CD4-positive, alpha-beta T cell (primary cell): ENCODE measurements around the gene TNS1. TPM values are rescaled to one million over a fixed set of nuclear protein-coding genes. Genes with fewer than 3 reads are reported as not detected.
"Not testable (repeated sequence)": the region's sequence is repeated elsewhere in the genome, so short reads cannot be mapped to it uniquely, and the experiment has no call there.

Experiments used
- ATAC-seq: fragments of 200-7000 bp; cut with Tn5 transposase; one replicate; pipeline ENCODE4 v1.10.0; 2022; ENCODE audit warnings: mild to moderate bottlenecking; ENCODE audit not compliant: poor library complexity
- CTCF ChIA-PET: fragments of 350-600 bp; sonication (Branson Sonifier 250); formaldehyde crosslinking; loops from one replicate; lab custom pipeline; 2021; ENCODE audit warnings: antibody characterized with exemption, inconsistent platforms; lab: Charles Lee
- POLR2A ChIA-PET: fragments of 350-600 bp; sonication (Branson Sonifier 250); formaldehyde crosslinking; loops from one replicate; lab custom pipeline; 2021; ENCODE audit warnings: antibody characterized with exemption, inconsistent platforms; lab: Charles Lee
- DNase-seq, 14 experiments: peaks; one replicate each; pipeline ENCODE4 v3.0.0-alpha.2; 2013 to 2020; ENCODE audit warnings: mixed read lengths in 2 of 14
- H3K27ac ChIP-seq, 2 donors: one replicate each; pipeline versions ENCODE4 v1.5.1 to v1.7.0; 2013; ENCODE audit warnings: low read length in 2 of 2, low read depth in 1 of 2, mild to moderate bottlenecking in 1 of 2
- H3K27me3 ChIP-seq, 2 experiments: 1 replicate in 1 of 2; 2 replicates in 1 of 2; pipeline versions ENCODE4 v1.6.1 to v1.7.0; 2013; ENCODE audit warnings: low read length in 2 of 2, control low read depth in 1 of 2, mild to moderate bottlenecking in 1 of 2, moderate library complexity in 1 of 2; ENCODE audit not compliant: insufficient read depth in 2 of 2, control insufficient read depth in 1 of 2
- H3K36me3 ChIP-seq: one replicate; pipeline ENCODE4 v1.6.1; 2013; ENCODE audit warnings: low read length, control low read depth; ENCODE audit not compliant: insufficient read depth
- H3K4me1 ChIP-seq: one replicate; pipeline ENCODE4 v1.6.1; 2013; ENCODE audit warnings: low read length, control low read depth; ENCODE audit not compliant: insufficient read depth
- H3K4me3 ChIP-seq: one replicate; pipeline ENCODE4 v1.5.1; 2013; ENCODE audit warnings: mild to moderate bottlenecking, low read length, moderate library complexity
- H3K9me3 ChIP-seq, 2 experiments: 1 replicate in 1 of 2; 2 replicates in 1 of 2; pipeline versions ENCODE4 v1.6.1 to v1.7.0; 2013; ENCODE audit warnings: low read length in 2 of 2, mild to moderate bottlenecking in 2 of 2, control low read depth in 1 of 2, moderate library complexity in 1 of 2; ENCODE audit not compliant: control insufficient read depth in 1 of 2, insufficient read depth in 1 of 2
- H3K27ac Mint-ChIP-seq: one replicate; pipeline ENCODE4 v1.8.0; 2020; ENCODE audit warnings: mixed read lengths
- H3K27me3 Mint-ChIP-seq: one replicate; pipeline ENCODE4 v1.8.0; 2021; ENCODE audit warnings: mixed read lengths
- H3K36me3 Mint-ChIP-seq: one replicate; pipeline ENCODE4 v1.8.0; 2021; ENCODE audit warnings: low read depth, mixed read lengths
- H3K4me1 Mint-ChIP-seq: one replicate; pipeline ENCODE4 v1.8.0; 2021; ENCODE audit warnings: low read depth, mixed read lengths
- H3K4me3 Mint-ChIP-seq: one replicate; pipeline ENCODE4 v1.8.0; 2020; ENCODE audit warnings: mild to moderate bottlenecking, mixed read lengths
- H3K9me3 Mint-ChIP-seq: one replicate; pipeline ENCODE4 v1.8.0; 2020; ENCODE audit warnings: mixed read lengths
- CTCF ChIP-seq: fragments of 200-600 bp; IDR thresholded peaks from one replicate; pipeline ENCODE4 v1.8.0; 2022; ENCODE audit warnings: antibody characterized with exemption, mild to moderate bottlenecking
- intact Hi-C, 2 experiments: fragments of 100-400 bp; cut with DNase I in 1 of 2; cut with micrococcal nuclease in 1 of 2; formaldehyde crosslinking; loops; one replicate each; pipeline versions ENCODE4 v1.15.1 to v1.9.0; 2023 to 2025; cut with DNase I, micrococcal nuclease
- total RNA-seq, 174 experiments: library from RNA in 2 of 174; stranded (reverse) in 2 of 174; gene quantifications; one replicate each; pipeline ENCODE4 v1.2.3 and lab custom pipeline; 2021 to 2026

The TNS1 gene
- total RNA-seq, 2 experiments from 2014 or later, result 0.25 to 0.34 TPM

- Histone ChIP-seq H3K4me3 (no peak overlapping the region), H3K9me3 (no peaks in the 10 kb centered on the region), H3K36me3 (no peaks in the 10 kb centered on the region), H3K27ac (no peak overlapping the region), H3K4me1 (no peaks in the 10 kb centered on the region), H3K27me3 (no peaks in the 10 kb centered on the region)
- POLR2A ChIA-PET, result no interaction called here
- no peak for ATAC-seq
- CTCF ChIA-PET, result no interaction called here
- H3K36me3 Mint-ChIP-seq, result no peaks in the 10 kb centered on the region
- no peaks in the 10 kb centered on the region for H3K27me3 Mint-ChIP-seq
- no peaks in the 10 kb centered on the region for H3K9me3 Mint-ChIP-seq
- H3K4me3 Mint-ChIP-seq, result no peak overlapping the region
- no peaks in the 10 kb centered on the region for H3K4me1 Mint-ChIP-seq
- no peak for DNase-seq
- no peak for TF ChIP-seq CTCF
- intact Hi-C loops, result no loop called here
- H3K27ac Mint-ChIP-seq, result no peak overlapping the region
Measured at GRCh38 chr2:217810260-217810659, 192.5 kb downstream of the TNS1 start.

DNA sequence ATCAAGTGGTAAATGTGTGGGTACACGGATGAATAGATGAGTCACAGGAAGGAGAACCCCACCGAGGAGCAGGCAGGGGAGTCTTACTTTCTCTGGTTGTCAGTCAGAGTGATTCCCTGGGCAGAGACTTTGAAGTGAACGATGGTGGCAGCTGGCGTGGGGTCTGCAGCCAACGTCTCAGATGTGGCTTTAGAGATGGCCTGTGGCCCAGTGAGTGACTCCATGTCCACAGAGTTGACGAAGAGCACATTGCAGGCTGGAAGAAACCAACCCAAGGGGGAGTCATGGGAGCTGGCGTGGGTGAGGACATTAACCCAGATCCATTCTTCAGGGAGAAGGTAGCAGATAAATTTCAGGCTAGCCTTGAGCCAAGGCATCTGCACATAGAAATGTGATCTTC lies 193.1 kb downstream of the TNS1 start:
- no peaks in the 10 kb centered on the region for H3K4me1 Mint-ChIP-seq
- CTCF ChIA-PET, result no interaction called here
- Histone ChIP-seq H3K36me3 (no peaks in the 10 kb centered on the region), H3K4me1 (no peaks in the 10 kb centered on the region), H3K27ac (no peak overlapping the region), H3K9me3 (no peaks in the 10 kb centered on the region), H3K4me3 (no peak overlapping the region), H3K27me3 (no peaks in the 10 kb centered on the region)
- intact Hi-C loops, result no loop called here
- H3K4me3 Mint-ChIP-seq, result no peak overlapping the region
- DNase-seq (no peak), ATAC-seq (no peak)
- POLR2A ChIA-PET, result no interaction called here
- no peaks in the 10 kb centered on the region for H3K9me3 Mint-ChIP-seq
- H3K27ac Mint-ChIP-seq, result no peak overlapping the region
- H3K36me3 Mint-ChIP-seq, result no peaks in the 10 kb centered on the region
- no peaks in the 10 kb centered on the region for H3K27me3 Mint-ChIP-seq
- no peak for TF ChIP-seq CTCF

GRCh38 chr2:217808967-217809366 lies 193.8 kb downstream of the TNS1 start:
- H3K27ac Mint-ChIP-seq, DNase-seq, H3K36me3 Mint-ChIP-seq, H3K36me3 ChIP-seq, H3K27ac ChIP-seq, ATAC-seq, H3K4me1 Mint-ChIP-seq, H3K27me3 Mint-ChIP-seq, H3K27me3 ChIP-seq, H3K4me3 Mint-ChIP-seq, H3K4me1 ChIP-seq, H3K9me3 Mint-ChIP-seq, H3K9me3 ChIP-seq, CTCF ChIA-PET, intact Hi-C loops, POLR2A ChIA-PET, H3K4me3 ChIP-seq: not testable (repeated sequence)

- DNase-seq (no peak), ATAC-seq (no peak)
- Mint-ChIP-seq H3K4me1 (no peaks in the 10 kb centered on the region), H3K4me3 (no peak overlapping the region), H3K27me3 (no peaks in the 10 kb centered on the region), H3K36me3 (no peaks in the 10 kb centered on the region), H3K9me3 (no peaks in the 10 kb centered on the region), H3K27ac (no peak overlapping the region)
- POLR2A ChIA-PET, result no interaction called here
- CTCF ChIA-PET, result no interaction called here
- H3K9me3 ChIP-seq, result no peaks in the 10 kb centered on the region
- TF ChIP-seq CTCF, result no peak
- H3K4me3 ChIP-seq, result no peak overlapping the region
- intact Hi-C loops, result no loop called here
- no peaks in the 10 kb centered on the region for H3K27me3 ChIP-seq
- no peaks in the 10 kb centered on the region for H3K36me3 ChIP-seq
- H3K4me1 ChIP-seq, result no peaks in the 10 kb centered on the region
- no peak overlapping the region for H3K27ac ChIP-seq
Measured at GRCh38 chr2:217808326-217808725, 194.5 kb downstream of the TNS1 start.
